HCEC 1CT (cell line): ENCODE data around the gene PLCB1.
"Not testable (repeated sequence)": the region's sequence is repeated elsewhere in the genome, so short reads cannot be mapped to it uniquely, and the experiment has no call there.

Experiments used
- DNase-seq: peaks from one replicate; pipeline ENCODE4 v3.0.0-alpha.2; 2017

PLCB1 gene

DNA sequence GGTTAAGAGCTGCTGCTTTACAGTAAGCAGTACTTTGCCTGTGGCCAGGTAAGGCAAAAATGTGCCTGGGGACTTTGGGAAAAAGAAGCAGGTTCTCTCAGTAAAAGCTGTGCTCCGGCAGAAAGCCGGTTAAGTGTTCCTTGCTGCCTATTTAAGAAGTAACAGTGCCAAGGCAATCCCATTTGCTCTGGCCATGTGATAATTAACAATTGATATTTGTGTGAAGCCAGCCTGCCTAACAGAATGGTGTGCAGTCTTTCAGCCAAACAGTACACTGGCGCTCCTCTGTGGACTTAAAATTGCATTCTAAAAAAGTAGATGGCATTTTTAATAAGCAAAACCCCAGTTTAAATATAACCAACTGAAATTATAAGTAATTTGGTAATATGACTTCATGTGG lies 430.3 kb downstream of the PLCB1 start:
- DNase-seq, result no peak

DNA sequence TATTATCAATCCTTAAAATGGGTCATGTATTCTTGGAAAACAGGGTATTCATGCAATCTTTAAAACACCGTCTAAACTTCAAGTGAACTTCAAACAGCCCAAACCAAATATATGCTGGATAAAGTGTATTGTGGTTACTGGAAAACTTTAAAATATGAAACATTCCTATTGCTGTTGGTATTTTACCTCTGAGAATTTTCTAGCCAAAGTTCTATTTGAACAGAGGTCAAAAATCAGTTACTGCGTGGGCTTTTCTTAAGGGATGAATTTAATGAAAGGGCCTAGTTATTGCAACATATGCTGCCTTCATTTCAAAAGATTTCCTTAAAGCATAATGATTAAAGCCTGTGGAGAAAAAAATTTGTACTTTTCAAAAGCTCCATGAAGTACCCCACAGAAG lies 436.0 kb downstream of the PLCB1 start:
- DNase-seq, result no peak

DNA sequence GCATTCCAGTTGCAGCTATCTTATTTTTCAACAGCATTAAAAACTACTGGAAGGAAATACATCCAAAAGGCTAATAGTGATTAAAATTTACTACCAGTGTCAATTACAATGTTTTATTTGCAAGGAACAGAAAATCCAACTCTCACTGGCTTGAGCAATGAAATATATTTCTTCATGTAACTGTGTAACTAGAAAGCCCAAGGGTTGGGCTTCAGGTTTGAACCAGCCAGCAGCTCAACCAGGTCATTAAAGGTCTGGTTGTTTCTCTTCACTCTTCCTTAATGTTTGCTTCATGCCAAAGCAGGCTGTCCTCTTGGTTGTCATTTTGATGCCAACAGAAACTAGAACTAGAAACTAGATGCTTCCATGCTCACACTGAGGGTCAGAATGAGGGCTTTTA lies 437.7 kb downstream of the PLCB1 start:
- no peak for DNase-seq

DNA sequence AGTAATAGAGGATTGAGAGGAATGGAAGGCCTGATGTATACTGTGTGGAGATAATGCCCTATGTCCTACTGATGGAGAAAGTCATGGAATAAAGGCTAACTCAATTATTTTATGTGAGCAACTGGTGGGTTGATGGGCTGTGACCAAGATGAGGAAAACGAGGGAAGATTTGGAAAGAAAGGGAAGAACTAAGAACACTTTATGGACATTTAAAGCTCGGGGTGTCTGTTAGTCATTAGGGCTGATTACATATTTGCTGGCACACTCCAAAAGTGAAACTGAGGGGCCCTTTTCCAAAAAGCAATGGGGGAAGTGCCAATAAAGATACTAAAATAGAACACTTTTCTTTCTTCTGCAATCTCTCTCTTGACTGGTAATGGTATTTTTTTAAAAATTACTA lies 439.5 kb downstream of the PLCB1 start:
- DNase-seq, result no peak

- no peak for DNase-seq
Observed at GRCh38 chr20:8573686-8574085, 441.6 kb downstream of the PLCB1 start.

DNA sequence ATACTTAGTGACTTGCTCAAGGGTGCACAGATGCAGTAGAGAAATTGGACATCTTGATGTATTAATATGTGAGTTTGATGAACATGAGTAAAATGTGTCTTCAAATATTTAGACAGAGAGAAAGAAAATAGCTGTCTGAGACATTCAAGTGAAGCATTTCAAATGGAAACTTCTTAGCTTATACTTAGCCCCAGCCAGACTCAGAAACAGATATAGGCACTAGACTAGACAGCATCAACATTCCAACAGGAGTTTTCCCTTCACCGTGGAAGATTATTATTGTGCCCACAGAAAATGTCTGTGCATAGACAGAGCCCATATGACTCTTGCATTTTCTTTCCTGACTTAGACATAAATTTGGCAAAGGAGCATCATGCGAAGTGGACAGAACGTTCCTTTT lies 443.0 kb downstream of the PLCB1 start:
- DNase-seq, result no peak

DNA sequence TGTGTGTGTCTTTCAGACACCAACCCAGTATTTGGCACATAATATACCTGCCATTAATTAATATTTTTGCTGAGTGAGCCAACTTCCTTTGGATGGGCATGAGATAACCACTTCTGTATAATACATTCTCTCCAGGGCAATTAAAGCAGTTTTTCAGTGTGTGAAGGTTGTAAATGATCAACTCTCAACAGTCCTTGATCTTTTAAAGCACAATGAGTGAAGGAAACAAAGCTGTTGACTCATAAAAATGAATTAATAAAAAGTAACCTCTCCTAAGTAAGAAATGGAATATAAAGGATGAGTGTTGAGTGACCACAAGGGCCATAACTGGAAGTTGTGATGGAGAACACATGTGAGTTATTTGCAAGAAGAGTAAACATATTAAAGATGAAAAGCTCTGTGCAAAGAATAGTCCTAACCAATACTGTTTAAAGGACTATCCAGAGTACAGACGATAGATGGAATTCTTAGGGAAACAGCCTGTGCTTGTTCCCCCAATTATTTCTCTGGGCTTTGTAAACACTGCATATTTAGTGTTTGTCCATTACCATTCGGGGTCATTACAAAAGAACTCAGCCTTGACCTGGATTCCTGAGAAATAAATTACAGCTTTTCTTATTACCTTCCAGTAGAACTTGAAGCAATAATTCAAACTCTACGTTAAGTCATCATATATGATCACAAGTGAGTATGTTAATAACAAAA lies 446.2 kb downstream of the PLCB1 start:
- DNase-seq, result no peak

- DNase-seq, result no peak
Observed at GRCh38 chr20:8579035-8579434, 447.0 kb downstream of the PLCB1 start.

DNA sequence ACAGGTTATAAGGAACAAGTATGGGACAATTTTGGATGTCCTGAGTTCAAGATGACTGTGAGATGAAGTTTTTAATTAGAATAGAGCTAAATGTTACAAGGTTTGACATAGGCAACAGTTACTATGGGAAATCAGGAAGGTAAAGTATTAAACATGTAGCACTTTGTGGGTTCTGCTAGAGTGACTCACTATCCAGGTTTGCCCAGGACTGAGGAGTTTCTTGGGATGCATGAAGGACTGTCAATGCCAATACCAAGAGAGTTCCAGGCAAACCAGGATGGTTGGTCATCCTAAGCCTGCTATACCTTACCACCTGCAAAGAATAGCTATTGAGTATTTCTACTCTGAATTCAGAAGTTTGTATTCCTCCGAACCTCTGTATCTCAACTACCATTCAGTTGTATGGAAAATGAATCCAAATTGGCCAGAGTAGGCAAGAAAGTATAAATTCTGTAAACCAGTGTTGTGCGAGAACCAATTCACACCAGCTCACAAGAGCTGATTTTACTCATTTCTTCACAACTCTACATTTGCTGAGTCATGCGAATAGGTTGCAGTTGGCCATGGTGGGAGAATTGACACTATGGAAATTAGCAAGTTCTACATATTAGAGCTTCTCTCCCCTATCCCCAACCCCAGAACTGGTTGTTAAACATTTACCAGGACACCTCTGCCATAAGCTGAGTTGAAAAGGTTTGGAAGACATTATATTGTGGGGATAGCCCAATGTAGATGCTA lies 449.5 kb downstream of the PLCB1 start:
- DNase-seq, result no peak

DNA sequence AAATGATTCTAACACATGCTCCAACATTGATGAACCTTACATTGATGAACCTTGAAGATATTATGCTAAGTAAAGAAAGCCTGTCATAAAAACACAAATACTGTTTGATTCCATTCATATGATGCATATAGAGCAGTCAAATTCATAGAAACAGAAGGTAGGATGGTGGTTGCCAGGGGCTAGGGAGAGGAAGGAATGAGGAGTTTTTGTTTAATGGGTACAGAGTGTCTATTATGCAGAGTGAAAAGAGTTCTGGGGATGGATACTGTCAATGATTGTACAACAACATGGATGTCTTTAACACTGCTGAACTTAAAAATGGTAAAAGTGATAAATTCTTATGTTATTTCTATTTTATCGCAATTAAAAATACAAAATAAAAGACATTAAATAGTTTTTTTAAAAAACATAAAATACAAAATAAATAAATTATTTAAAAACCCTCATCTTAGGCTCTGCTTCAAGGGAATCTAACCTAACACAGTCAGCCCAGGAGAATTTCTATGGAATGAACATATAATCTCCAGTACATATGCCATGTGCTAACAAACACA lies 451.0 kb downstream of the PLCB1 start:
- DNase-seq, result no peak

- no peak for DNase-seq
Observed at GRCh38 chr20:8583566-8584043, 451.5 kb downstream of the PLCB1 start.

- DNase-seq, result no peak
Observed at GRCh38 chr20:8587251-8587650, 455.2 kb downstream of the PLCB1 start.

- no peak for DNase-seq
Observed at GRCh38 chr20:8587810-8588209, 455.7 kb downstream of the PLCB1 start.

GRCh38 chr20:8589956-8590355 lies 457.9 kb downstream of the PLCB1 start:
- DNase-seq, result peak; percentile 46

DNA sequence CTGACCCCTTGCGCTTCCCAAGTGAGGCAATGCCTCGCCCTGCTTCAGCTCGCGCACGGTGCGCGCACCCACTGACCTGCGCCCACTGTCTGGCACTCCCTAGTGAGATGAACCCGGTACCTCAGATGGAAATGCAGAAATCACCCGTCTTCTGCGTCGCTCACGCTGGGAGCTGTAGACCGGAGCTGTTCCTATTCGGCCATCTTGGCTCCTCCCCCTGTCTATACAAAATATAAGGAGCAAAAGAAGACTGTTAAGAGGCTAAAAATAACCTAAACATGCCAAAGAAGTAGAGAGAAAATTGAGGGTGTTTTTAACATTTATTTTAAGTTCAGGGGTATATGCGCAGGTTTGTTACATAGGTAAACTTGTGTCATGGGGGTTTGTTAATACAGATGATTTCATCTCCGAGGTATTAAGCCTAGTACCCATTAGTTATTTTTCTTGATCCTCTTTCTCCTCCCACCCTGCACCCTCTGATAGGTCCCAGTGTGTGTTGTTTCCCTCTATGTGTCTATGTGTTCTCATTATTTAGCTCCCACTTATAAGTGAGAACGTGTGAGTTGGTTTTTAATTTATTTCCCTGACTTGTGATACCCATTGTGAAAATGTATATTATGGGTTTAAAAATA lies 469.0 kb downstream of the PLCB1 start:
- DNase-seq, result not testable (repeated sequence)

GRCh38 chr20:8601542-8601912 lies 469.5 kb downstream of the PLCB1 start:
- no peak for DNase-seq

GRCh38 chr20:8602389-8603116 lies 470.5 kb downstream of the PLCB1 start:
- no peak for DNase-seq

GRCh38 chr20:8608470-8608869 lies 476.4 kb downstream of the PLCB1 start:
- no peak for DNase-seq

GRCh38 chr20:8616792-8617191 lies 484.7 kb downstream of the PLCB1 start:
- DNase-seq, result no peak

- no peak for DNase-seq
Observed at GRCh38 chr20:8621001-8621400, 488.9 kb downstream of the PLCB1 start.

- no peak for DNase-seq
Observed at GRCh38 chr20:8624046-8624445, 492.0 kb downstream of the PLCB1 start.

DNA sequence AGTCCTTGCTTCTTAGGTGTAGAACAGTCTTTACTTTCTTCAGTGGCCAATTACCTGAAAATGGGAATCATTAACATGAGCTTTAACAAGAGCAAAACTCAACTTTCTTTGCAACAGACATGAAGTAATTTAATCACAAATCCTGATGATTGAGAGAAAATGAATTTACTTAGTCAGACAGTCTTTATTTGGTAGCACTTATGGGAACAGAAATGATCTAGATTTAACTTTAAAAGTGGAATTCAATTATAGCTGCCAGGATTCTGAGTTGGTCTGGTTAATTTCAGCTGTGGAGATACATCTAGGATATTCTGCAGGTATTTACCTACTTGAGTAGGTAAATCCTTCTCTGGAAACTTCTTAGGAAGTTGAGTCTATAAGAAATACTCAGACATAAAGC lies 492.6 kb downstream of the PLCB1 start:
- DNase-seq, result no peak

- no peak for DNase-seq
Observed at GRCh38 chr20:8627340-8628004, 495.4 kb downstream of the PLCB1 start.
